ENCODE results near the gene MTERF4.

MTERF4 gene

DNA sequence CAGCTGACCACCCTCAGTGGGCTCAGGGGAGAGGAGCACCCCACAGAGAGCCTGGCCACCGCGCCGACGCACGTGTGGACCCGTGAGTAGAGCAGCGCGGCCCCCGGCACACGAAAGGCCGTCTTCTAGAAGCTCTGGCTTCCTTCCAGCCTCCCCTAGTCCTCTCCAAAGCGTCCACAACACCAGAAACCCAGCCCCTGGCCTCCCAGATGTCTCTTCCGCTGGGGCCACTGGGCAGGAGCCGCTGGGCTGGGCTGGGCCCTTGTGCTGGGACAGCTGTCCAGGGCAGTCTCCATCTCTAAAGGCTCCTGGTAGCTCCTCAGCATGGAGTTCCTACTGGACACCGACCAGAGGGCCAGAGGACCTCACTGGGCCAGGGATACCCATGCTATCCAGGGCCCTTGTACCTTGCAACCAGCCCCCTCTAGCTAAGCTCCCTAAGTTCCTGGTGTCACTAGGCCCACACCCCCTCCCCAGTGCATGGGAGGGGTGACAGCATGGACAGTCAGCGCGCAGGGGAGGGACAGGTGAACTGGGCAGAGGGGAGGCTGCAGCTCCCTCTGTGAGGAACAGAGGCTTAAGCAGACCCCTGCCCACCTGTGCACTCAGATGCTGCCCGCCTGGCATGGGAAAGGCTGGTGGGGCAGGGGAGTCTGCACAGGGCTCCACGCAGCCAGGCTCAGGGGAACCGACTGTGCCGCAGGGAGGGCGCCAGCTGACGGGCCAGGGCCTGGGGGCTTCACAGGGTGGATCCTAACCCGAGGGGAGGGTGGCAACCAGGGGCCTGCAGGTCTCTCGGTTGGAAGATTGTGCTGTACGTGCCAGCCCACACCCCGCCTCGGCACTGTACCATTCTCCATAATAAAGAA is 32.9 kb downstream of the MTERF4 start:
- DNase-seq, result no peak

DNA sequence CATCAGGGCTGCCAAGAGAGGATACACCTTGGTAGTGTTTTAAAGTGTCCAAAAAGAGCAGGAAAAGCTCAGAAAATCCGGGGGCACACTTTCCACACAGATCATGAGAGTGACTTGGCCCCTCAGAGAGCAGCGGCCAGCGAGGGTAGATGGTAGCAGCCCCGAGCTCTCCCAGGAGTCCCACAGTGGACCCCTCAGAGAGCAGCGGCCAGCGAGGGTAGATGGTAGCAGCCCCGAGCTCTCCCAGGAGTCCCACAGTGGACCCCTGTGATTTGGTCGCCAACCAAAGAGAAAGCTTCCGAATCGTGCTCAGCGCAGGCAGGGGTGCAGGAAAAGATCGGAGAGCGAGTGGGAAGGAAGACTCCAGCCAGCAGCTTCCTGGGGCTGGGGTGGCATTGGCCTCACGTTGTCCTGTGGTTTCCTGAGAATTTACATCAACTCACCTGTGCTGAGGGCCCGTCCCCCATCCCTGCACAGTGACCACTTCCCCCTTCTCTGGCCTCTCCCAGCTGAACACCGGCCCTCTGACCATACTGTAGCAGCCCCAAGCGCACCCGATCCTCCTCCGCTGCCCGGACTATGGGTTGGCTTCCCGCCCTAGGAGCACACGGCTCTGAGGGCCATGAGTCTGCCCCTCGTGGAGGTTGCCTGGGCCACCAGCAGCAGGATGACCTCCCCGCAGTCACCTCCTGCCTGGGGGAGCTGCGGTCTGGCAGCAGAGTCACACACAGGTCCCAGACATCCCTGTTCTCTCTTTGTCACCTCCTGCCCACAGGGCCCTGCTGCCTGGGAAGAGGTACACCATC is 33.7 kb downstream of the MTERF4 start:
- DNase-seq, result no peak

DNA sequence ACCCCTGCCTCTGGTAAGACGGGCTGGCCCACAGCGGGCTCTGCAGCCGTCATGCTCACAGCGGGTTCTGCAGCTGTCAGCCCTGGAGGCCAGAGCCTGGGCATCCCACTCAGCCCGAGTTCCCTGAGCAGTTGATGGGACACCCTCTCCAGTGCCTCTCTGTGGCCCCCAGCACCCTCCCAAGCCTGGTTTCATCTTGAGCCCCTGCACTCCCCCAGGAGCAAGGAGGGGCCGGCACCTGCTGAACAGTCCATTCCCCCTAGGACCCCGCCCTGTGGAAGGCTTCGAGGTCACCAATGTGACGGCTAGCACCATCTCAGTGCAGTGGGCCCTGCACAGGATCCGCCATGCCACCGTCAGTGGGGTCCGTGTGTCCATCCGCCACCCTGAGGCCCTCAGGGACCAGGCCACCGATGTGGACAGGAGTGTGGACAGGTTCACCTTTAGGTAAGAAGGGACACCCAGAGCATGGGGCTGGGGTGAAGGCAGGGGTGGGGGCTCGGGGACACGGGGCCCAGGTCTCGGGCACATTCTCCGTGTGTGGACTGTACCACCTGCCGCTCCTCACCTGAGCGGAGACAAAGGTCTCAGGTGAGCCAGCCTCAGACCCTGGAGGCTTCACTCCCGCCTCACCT is 34.5 kb downstream of the MTERF4 start:
- DNase-seq, result no peak

DNA sequence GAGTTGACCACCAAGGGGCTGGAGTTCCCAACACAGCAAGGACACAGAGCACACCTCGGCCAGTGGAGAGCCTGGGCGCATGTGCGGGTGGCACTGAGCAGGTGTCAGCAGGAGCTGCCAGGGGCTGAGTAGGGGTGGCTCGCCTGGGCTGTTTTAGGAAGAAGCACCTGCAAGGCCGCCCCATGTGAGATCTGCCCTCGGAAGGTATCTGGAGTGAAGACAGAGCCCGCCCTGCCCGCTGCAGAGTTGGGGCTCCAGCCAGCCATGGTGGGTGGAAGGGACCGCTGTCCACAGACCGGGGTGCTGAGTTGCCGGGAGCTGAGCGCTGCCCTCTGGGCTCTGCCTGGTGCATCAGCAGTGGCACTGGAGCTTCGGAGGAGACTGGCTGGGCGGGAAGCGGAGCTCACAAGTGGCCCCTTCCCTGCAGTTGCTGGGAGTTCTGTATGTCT is 35.2 kb downstream of the MTERF4 start:
- no peak for DNase-seq

DNA sequence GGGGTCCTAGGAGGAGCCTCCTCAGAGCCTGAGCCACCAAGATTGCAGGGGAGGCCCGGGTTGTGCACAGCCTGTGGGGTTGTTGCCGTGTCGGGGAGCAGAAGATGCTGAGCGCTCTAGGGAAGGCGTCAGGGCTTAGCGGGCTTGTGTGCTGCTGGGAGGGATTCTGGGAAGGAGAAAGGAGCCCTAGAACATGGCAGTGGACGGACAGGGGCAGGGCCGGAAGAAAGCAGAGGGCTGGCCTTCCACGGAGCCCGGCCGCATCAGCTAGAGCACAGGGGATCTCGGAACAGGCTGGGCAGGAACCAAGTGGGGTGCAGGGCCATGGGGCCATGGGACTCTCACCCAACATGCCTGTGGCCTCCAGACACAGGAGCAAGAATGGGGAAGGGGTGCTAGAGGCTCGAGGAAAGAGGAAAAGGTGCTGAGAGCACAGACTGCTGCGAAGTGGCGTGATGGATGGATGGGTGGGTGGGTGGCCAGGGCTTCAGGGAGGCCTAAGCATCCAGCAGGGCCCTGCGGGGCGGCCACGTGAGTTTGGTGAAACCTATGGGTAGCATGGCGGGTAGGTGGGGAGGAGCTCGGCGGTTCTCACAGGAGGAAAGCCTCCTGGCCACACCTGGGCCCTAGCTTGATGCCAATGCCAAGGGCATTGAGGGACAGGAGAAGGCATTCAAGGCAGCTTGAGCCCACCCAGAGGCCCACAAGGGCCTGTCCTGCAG is 35.8 kb downstream of the MTERF4 start:
- no peak for DNase-seq

DNA sequence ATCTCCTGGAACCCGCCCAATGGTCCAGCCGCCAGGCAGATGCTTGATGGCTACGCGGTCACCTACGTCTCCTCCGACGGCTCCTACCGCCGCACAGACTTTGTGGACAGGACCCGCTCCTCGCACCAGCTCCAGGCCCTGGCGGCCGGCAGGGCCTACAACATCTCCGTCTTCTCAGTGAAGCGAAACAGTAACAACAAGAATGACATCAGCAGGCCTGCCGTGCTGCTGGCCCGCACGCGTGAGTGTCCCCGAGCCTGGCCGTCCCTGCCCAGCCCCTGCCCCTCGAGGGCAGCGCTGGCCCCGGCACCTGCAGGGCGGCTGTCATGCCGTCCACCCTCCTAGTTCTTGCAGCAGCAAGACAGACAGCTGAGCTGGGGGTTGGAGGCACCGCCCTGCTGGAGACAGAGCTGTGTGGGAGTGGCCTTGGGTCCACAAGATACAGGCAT is 36.7 kb downstream of the MTERF4 start:
- DNase-seq, result no peak

DNA sequence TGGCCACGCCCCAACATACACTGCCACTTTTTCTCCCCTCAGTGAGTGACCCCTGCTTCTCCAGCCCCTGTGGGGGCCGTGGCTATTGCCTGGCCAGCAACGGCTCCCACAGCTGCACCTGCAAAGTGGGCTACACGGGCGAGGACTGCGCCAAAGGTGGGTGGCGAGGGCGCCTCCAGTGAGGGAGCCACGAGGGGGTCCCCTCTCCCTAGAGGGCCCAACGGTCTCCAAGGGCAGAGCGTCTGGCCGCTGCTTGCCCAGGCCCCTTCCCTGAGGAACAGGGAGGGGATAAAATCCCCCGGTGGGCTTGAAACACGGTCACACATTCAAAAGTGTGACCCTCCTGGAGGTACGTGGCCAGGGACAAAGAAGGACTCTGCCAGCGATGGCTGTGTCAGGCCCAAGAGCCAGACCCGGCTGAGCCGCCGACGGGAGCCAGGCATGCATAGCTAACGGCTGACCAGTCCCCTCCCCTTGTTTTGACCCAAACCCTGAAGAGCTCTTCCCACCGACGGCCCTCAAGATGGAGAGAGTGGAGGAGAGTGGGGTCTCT is 37.2 kb downstream of the MTERF4 start:
- DNase-seq, result no peak

DNA sequence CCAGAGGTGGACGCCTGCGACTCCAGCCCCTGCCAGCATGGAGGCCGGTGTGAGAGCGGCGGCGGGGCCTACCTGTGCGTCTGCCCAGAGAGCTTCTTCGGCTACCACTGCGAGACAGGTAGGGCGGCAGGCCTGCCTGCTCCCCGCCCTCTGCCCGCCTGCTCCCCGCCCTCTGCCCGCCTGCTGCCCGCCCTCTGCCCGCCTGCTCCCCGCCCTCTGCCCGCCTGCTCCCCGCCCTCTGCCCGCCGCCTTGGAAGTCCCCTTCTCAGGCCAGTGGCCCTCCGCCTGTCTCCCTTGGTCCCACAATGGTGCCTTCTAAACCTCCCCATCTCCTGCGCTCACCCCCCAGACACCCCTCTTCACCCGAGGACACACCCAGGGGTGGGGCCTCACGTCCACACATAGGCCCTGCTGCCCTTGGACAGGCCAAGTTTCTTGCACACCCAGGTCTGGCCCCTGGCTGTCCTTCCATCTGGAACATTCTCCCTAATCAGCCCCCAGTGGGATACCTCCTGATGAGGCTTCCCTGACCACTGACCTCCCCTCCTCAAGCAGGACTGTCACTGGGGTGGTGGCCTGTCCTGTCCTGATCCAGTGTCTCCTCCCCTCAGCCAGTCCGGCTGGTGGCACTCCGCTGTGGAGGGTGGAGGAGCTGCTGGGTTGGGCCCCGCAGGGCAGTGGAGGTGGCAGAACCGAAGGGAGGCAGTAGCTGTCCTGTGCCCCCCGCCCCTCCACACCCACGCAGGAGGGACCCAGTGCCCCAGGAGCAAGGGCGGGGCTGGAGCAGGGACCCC is 37.9 kb downstream of the MTERF4 start:
- peak; percentile 71 for DNase-seq

DNA sequence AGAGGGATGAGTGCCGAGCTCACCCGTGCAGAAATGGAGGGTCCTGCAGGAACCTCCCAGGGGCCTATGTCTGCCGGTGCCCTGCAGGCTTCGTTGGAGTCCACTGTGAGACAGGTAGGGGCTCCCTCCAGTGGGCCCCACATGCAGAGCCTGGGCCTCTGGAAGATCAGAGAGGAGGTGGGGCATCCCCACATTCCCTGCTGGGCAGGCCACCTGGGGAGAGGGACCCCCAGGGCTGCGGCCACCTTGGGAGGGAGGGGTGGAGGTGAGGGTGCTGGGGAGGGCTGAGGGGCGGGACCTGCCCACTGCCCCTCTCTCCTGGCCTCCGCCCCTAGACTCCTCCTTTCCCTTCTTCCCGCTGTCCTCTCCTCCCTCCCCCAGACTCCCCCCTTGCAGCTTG is 38.5 kb downstream of the MTERF4 start:
- no peak for DNase-seq

DNA sequence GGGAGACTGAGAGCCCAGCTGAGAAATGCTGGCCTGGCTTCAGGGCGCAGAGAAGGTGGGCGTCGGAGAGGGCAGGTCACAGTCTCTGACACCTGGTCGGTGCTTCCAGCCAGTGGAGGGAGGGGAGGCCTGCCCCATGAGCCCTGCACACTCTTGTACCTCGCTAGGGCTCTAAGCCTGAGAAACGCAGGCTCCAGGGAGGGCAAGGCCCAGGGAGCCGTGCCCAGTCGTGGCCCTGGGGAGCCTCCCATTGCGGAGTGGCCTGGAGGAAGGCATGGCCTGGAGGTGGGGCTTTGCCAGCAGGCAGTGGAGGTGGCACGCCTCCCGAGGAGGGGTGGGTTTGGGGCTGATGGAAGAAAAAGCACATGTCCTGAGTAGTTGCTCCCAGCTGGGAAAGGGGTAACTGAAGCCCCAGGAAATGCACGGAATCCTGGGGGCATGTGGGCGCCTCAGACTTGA is 39.0 kb downstream of the MTERF4 start:
- DNase-seq, result no peak

DNA sequence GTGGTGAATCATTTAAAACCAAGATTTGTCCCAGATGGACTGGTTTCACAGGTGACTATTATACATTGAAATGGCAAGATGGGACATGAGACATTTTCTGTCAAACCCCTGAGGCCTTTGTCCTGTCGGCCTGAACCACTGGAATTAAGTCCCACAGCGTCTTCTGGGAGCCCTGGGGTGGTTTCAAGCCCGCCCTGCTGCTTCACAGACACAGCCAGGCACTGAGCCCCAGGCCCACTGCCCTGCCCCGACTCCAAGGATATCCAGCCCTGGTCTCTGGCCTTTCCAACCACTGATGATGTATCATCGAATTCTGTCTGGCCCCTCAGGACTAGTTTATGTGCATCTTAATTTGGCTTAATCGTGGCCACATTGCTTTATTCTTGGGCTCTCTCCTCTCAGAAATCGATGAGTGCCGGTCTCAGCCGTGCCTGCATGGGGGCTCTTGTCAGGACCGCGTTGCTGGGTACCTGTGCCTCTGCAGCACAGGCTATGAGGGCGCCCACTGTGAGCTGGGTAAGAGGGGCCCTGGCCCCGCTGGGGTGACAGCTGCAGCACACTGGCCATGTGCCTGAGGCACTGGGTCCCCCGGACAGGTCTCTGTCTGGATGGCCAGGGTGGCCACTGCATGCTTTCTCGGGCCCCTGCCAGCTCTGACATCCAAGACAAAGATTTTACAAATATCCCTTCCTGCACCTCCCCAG is 39.5 kb downstream of the MTERF4 start:
- DNase-seq, result no peak

DNA sequence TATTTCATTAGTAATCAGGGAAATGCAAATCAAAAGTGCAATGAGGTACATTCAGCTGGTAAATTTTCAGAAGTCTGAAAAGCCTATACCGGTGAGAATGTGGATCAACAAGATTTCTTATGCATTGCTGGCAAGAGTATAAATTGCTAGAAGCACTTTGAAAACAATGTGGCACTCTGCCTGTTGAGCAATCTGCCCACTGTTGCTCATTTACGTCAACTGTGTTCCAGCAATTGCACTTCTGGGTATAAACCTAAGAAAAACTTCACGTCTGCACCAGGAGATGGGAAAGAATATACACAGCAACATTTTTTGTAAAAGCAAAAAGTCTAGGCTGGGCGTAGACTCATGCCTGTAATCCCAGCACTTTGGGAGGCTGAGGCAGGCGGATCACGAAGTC is 40.8 kb downstream of the MTERF4 start:
- DNase-seq, result no peak

DNA sequence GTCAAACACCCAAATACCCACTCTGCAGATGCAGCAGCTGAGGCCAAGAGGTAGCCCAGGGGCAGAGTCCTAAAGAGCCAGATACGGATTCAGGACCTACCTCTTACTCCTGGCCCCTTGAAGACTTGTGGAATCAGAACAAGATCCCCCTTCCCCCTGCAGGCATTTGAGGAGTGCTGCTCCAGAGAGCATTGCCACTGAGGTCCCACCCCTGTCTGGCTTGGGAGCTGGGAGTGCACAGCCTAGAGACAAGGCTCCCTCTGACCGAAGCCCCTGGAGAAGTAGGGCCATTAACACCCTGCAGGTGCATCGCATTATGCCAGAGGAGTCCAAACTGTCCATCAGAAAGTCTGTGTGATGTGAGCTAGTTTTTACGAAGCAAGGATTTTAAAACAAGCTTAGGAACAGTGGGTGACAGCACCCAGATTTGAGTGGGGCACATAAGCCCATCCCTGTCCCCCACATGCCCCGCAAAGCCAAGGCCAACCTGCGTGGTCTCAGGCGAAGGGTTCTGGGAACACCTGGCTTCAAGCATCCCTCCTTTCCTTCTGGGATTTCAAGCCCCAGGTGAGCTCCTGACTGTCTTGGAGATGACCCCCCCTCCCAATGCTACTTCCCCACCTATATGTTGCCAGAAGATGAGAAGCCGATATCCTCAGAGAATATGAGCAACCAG is 48.4 kb downstream of the MTERF4 start:
- DNase-seq, result no peak

DNA sequence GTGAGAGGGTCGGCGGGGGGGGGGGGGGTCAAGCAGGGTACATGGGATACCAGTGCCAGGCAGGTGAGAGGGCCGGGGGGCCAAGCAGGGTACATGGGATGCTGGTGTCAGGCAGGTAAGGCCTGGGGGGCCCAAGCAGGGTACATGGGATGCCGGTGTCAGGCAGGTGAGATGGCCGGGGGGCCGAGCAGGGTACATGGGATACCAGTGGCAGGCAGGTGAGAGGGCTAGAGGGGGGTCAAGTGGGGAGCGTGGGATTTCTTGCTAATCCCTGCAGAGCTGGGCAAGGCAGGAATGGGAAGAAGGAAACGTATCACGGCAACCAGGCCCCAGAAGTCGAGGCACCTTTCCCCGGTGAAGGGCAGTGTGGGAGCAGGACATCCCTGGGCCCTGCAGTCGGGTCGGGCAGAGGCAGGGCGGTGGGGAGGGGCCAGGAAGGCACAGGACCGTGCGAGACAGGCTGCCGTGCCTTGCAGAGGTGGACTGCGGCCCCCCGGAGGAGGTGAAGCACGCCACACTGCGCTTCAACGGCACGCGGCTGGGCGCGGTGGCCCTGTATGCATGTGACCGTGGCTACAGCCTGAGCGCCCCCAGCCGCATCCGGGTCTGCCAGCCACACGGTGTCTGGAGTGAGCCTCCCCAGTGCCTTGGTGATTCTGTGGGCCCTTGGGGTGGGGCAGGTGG is 49.3 kb downstream of the MTERF4 start:
- no peak for DNase-seq

DNA sequence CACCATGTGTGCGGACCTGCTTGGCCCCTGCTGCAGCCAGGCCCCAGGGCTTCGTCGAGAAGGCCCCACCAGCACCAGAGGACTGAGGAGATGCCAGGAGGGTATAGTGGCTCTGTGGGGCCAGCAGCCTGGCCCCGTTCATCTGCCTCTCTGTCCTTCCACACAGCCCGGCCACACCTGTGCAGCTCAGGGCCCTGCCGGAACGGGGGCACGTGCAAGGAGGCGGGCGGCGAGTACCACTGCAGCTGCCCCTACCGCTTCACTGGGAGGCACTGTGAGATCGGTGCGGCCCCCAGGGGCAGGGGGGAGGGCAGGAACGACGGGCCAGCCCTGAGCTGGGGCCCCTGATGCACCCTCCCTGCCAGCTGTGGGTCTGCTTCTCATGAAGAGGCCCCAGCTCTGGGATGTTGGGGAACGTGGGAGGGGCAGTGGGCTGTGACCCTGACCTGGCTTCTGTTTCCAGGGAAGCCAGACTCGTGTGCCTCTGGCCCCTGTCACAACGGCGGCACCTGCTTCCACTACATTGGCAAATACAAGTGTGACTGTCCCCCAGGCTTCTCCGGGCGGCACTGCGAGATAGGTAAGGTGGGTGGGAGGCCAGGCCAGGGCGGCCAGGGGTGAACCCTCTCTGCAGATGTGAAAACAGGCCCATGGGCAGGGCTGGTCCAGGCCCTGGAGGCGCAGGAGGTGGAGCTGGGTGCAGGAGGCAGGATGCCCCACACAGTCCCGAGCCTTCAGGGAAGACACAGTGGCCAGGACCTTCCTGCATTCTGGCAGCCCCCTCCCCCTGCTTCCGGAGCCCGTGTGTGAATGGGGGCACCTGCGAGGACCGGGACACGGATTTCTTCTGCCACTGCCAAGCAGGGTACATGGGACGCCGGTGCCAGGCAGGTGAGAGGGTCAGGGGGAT is 50.3 kb downstream of the MTERF4 start:
- DNase-seq, result no peak

DNA sequence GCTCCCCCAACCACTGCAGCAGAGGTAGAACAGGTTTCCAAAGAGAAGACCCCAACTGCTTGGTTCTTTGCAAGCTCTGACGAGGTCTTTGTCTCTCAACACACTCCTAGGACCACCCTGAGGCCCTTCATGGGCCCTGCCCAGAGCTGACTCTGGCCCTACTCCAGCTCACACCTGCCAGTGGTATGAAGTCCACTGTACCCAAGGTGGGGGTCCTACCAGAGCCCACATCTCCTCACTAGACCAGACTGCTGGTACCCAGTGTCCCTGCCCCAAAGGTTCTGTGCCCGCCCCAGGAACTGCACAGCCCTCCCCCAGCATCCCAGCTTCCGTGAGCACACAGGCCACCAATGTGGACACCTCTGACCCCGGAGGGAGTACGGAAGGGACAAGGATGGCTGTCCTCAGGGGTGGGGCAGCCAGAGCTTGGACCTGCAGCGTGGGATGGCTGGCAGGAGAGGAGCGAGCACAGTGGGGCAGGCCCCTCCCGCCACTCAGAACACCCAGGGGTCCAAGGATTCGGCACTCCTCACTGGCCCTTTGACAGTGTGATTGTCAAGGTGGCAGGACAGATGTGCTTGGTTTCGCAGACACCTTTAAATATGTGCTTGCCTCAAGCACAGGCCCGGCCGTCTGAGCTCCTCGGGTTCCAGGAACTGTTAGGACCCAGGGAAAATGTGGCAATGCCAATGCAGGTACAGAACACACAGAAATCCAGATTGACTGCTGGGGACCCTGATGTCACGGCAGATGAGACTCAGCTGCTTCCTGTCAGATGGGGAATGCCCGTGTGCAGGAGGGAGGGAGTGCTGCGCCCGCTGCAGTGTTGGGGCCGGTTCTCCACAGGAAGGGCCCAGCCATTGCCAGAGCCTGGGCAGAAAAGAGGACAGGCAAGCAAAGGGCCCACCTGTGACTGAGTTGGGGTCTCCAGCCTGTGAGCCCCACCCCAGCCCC is 51.2 kb downstream of the MTERF4 start:
- DNase-seq, result no peak
